ENCODE data around the gene ZNF865.

The ZNF865 gene

GRCh38 chr19:55605207-55605636 lies 225 bp upstream of the ZNF865 start:
- DNase-seq (ENCODE audit: low read depth) = peak; percentile 93

- DNase-seq (ENCODE audit: low read depth) = no peak
Measured at GRCh38 chr19:55606471-55606787, 982 bp downstream of the ZNF865 start.

DNA sequence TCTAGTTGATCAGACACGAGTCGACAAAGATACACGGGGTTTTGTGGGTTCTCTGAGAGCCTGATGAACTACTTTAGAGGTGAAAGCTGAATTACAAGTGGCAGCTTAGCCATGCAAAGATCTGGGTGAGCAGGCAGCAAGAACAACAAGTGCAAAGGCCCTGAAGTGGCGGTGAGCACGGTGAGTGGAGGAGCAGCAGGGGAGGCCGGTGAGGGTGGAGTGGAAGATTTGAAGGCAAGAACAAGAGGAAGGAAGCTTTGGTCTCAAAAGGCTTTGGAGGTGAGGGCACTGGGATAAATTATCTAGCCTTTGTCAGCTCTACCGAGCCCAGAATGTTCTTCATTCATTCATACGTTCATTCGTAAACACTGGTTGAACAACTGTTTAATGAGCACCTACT lies 1.4 kb downstream of the ZNF865 start:
- no peak for DNase-seq (ENCODE audit: low read depth)

DNA sequence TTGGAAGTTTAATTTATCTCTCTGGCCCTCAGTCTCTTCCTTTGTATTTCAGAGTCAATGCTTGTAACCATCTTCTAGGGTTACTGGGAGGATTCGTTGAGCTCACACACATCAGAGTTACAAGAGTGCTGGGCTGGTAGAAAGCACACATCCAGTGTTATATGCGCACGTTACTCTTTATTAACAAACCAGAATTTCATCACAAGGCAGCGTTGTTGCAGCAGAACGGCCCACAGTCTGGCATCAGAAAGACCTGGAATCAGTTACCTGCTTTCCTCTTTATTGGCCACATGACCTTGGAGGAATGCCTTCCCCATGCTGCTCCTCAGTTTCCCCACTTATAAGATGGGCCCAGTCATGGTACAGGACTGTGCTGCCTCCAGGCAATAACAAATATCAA lies 3.9 kb downstream of the ZNF865 start:
- no peak for DNase-seq (ENCODE audit: low read depth)

DNA sequence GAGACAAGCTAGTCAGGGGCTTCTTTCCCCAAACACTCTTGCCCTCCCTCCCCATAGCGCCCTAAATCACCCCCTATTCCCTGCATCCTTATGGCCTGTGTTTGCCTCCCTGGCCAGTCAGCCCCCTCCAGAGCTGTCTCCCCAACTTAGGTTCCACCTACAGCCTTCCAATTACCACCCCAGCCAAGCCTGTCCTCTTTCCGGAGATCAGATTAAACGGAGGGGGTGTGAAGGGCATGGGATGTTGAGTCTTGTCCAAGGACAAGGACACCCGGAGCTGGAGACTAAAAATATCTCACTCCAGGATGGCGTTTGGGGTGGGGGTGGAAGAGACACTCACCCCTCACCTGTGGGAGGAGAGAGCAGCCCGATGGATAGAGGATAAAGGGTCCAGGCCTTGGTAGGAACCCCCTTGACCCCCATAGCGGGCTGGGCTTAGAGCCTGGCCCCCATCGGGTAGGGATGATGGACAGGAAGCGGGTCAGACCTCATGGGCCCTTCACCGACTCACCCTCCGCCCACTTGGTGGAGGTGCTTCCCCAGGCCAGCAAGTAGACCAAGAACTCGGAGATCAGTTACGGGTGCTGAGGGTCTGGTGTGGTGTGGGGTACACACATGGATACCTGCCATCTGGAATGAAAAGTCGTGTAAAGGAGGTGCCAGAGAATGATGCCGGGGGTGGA lies 6.0 kb downstream of the ZNF865 start:
- DNase-seq (ENCODE audit: low read depth) = no peak

- no peak for DNase-seq (ENCODE audit: low read depth)
Measured at GRCh38 chr19:55611983-55612645, 6.7 kb downstream of the ZNF865 start.

DNA sequence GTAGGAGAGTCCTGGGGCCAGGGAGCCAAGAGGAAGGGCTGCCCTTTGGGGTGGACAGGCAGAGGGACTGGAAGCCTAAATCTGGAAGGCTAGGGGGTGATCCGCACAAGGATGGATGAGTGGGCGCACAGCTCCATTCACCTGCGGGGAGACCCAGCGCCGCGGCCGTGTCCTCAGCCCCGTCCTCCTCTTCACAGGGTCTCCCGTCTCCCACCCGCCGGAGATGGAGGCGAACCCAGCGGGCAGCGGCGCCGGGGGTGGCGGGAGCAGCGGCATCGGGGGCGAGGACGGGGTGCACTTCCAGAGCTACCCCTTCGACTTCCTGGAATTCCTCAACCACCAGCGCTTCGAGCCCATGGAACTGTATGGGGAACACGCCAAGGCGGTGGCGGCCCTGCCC lies 7.9 kb downstream of the ZNF865 start:
- no peak for DNase-seq (ENCODE audit: low read depth)

DNA sequence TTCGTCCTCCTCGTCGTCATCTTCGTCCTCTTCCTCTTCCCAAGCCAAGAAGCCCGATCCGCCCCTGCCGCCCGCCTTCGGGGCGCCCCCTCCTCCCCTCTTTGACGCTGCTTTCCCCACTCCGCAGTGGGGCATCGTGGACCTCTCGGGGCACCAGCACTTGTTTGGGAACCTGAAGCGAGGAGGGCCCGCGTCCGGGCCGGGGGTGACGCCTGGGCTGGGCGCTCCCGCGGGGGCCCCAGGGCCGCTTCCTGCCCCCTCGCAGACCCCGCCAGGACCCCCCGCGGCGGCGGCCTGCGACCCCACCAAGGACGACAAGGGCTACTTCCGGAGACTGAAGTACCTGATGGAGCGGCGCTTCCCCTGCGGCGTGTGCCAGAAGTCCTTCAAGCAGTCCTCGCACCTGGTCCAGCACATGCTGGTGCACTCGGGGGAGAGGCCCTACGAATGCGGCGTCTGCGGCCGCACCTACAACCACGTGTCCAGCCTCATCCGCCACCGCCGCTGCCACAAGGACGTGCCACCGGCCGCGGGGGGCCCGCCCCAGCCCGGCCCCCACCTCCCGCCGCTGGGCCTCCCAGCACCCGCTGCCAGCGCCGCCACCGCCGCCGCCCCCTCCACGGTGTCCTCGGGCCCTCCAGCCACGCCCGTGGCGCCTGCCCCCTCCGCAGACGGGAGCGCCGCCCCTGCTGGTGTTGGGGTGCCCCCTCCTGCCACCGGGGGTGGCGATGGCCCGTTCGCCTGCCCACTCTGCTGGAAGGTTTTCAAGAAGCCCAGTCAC lies 8.7 kb downstream of the ZNF865 start:
- DNase-seq (ENCODE audit: low read depth) = no peak

DNA sequence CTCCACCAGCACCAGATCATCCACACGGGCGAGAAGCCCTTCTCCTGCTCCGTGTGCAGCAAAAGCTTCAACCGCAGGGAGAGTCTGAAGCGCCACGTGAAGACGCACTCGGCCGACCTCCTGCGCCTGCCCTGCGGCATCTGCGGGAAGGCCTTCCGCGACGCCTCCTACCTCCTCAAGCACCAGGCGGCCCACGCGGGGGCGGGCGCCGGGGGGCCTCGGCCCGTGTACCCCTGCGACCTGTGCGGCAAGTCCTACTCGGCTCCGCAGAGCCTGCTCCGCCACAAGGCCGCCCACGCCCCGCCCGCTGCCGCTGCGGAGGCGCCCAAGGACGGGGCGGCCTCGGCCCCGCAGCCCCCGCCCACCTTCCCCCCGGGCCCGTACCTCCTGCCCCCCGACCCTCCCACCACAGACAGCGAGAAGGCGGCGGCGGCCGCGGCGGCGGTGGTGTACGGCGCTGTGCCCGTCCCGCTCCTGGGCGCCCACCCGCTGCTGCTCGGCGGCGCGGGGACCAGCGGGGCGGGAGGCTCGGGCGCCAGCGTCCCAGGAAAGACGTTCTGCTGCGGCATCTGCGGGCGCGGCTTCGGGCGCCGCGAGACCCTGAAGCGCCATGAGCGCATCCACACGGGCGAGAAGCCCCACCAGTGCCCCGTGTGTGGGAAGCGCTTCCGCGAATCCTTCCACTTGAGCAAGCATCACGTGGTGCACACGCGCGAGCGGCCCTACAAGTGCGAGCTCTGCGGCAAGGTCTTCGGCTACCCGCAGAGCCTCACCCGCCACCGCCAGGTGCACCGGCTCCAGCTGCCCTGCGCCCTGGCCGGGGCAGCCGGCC lies 9.5 kb downstream of the ZNF865 start:
- no peak for DNase-seq (ENCODE audit: low read depth)

DNA sequence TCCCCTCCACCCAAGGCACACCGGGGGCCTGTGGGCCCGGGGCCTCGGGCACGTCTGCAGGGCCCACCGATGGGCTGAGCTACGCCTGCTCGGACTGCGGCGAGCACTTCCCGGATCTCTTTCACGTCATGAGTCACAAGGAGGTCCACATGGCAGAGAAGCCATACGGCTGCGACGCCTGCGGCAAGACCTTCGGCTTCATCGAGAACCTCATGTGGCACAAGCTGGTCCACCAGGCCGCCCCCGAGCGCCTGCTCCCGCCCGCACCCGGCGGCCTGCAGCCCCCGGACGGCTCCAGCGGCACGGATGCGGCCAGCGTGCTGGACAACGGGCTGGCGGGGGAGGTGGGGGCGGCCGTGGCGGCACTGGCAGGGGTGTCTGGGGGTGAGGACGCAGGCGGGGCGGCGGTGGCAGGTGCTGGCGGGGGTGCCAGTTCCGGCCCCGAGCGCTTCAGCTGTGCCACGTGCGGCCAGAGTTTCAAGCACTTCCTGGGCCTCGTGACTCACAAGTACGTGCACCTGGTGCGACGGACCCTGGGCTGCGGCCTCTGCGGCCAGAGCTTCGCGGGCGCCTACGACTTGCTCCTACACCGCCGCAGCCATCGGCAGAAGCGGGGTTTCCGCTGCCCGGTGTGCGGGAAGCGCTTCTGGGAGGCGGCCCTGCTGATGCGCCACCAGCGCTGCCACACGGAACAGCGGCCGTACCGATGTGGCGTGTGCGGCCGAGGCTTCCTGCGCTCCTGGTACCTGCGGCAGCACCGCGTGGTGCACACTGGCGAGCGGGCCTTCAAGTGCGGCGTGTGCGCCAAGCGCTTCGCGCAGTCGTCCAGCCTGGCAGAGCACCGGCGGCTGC lies 10.3 kb downstream of the ZNF865 start:
- DNase-seq (ENCODE audit: low read depth) = no peak

DNA sequence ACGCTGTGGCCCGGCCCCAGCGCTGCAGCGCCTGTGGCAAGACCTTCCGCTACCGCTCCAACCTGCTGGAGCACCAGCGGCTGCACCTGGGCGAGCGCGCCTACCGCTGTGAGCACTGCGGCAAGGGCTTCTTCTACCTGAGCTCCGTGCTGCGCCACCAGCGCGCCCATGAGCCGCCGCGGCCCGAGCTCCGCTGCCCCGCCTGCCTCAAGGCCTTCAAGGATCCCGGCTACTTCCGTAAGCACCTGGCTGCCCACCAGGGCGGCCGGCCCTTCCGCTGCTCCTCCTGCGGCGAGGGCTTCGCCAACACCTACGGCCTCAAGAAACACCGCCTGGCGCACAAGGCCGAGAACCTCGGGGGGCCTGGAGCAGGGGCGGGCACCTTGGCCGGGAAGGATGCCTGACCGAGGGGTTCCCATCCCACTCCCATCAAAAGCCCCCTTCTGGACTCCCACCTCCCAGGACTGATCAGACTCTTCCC lies 11.0 kb downstream of the ZNF865 start:
- no peak for DNase-seq (ENCODE audit: low read depth)

GRCh38 chr19:55617426-55617825 lies 12.0 kb downstream of the ZNF865 start:
- no peak for DNase-seq (ENCODE audit: low read depth)

- no peak for DNase-seq (ENCODE audit: low read depth)
Measured at GRCh38 chr19:55618426-55618825, 13.0 kb downstream of the ZNF865 start.

- peak; percentile 73 for DNase-seq (ENCODE audit: low read depth)
Measured at GRCh38 chr19:55619286-55619685, 13.8 kb downstream of the ZNF865 start.

DNA sequence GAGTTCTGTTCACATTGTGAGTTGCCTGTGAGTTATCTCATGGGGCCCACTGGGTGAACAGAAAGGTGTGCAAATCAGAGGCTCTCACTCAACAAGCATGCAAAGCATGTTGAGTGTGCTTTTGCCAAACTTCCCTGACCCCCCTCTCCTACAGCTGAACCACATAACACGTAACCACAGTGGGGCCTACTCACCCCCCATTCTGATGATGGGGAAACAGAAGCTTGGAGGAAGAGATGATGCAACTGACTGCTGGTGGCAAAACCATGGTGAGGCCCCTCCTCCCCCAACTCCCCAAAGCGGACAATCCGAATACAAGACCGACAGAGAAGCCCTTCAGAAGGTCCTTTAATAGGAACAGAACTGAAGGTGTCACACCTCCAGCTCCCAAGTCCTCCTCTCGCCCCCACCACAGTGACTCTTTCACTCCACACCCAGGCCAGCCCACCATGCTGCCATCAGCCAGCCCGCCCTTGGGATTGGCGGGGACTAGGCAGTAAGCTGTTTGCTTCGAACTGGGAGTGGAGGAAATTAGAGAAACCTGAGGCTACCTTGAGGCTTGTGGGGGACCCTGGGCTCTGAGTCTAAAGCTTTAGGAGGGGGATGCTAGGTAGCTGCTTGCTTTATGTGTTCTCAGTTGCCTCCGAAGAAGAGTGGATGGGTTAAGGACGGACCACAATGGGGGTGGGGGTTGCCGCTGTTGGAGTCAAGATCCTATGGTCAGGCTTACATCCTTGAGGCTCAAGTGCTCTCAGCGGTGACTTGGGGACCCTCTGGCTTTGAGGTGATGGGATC lies 15.2 kb downstream of the ZNF865 start:
- DNase-seq (ENCODE audit: low read depth) = peak; percentile 92

DNA sequence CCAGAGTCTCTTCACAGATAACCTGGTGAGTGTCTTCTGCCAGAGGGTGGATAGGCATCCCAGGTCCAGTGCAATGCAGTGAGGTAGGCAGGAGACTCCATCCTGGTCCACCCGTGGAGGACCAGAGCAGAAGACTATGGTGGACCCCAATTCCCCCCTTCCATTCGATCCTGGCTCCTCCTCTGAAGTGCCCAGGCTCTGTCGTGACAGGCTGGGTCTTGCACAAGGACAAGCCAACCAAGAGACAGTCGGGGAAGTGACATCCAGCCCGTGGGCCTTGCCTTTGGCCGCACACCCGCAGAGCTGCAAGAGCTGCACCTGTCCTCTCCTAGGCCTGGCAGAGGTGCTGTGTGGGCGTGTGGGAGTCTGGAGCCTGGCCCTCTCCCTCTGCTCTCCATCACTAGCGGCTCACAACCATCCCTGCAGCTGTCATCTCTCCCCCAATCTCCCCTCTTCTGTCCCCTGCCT lies 15.8 kb downstream of the ZNF865 start:
- no peak for DNase-seq (ENCODE audit: low read depth)

GRCh38 chr19:55621673-55622231 lies 16.3 kb downstream of the ZNF865 start:
- DNase-seq (ENCODE audit: low read depth) = no peak

GRCh38 chr19:55622242-55622969 lies 17.0 kb downstream of the ZNF865 start:
- no peak for DNase-seq (ENCODE audit: low read depth)

DNA sequence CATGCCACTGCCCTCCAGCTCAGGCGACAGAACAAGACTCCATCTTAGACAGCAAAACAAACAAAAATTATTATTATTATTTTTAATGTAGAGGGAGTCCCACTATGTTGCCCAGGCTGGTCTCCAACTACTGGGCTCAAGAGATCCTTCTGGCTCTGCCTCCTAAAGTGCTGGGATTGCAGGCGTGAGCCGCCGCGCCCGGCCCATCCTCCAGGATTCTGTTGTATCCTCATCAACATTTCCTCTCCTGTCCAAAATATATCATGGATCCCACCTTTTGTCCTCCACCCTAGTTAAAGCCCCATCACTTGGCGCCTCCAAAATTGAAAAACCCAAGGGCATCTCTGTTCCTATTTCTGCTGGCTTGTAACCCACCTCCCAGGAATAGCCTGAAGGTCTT lies 17.7 kb downstream of the ZNF865 start:
- no peak for DNase-seq (ENCODE audit: low read depth)

Measured in amniotic epithelial cell (primary cell).